B cell (primary cell): ENCODE data around the gene CENPVL3. TPM values are rescaled to one million over a fixed set of nuclear protein-coding genes. Genes with fewer than 3 reads are reported as not detected.

Experiments
- ATAC-seq: fragments of 200-7000 bp; cut with Tn5 transposase; one replicate; pipeline ENCODE4 v1.10.0; 2021; ENCODE audit warnings: low read depth, mild to moderate bottlenecking, moderate number of reproducible peaks, moderate library complexity
- CTCF ChIA-PET: fragments of 350-600 bp; sonication (Branson Sonifier 250); formaldehyde crosslinking; loops from one replicate; lab custom pipeline; 2021; ENCODE audit warnings: antibody characterized with exemption, inconsistent platforms; lab: Charles Lee
- POLR2A ChIA-PET: fragments of 350-600 bp; sonication (Branson Sonifier 250); formaldehyde crosslinking; loops from one replicate; lab custom pipeline; 2021; ENCODE audit warnings: antibody characterized with exemption; lab: Charles Lee
- DNase-seq: peaks from one replicate; pipeline ENCODE4 v3.0.0; 2013
- H2AFZ ChIP-seq: 2 replicates; pipeline ENCODE4 v1.6.1; 2012; ENCODE audit warnings: mild to moderate bottlenecking, low read depth, low read length; ENCODE audit not compliant: insufficient read depth, poor library complexity, severe bottlenecking
- H3K27ac ChIP-seq, 2 donors: 1 replicate in 1 of 2; 2 replicates in 1 of 2; pipeline ENCODE4 v1.5.1; 2012 to 2013; ENCODE audit warnings: low read length in 2 of 2, mild to moderate bottlenecking in 2 of 2, moderate library complexity in 1 of 2
- H3K27me3 ChIP-seq, 4 experiments: fragments of 200-600 bp in 1 of 4; sonication (generic) in 1 of 4; replicated peaks in 1 of 4; 1 replicate in 2 of 4; 2 replicates in 2 of 4; pipeline versions ENCODE4 v1.6.1 to v1.7.0; 2013 to 2016; ENCODE audit warnings: low read length in 3 of 4, mild to moderate bottlenecking in 2 of 4, mixed read lengths in 1 of 4, moderate library complexity in 1 of 4; ENCODE audit not compliant: insufficient read depth in 4 of 4, control insufficient read depth in 3 of 4; ENCODE audit errors: control extremely low read depth in 1 of 4
- H3K36me3 ChIP-seq, 2 experiments: replicated peaks in 1 of 2; 1 replicate in 1 of 2; 2 replicates in 1 of 2; pipeline versions ENCODE4 v1.6.1 to v1.7.1; 2013; ENCODE audit warnings: low read length in 1 of 2; ENCODE audit not compliant: insufficient read depth in 2 of 2, control insufficient read depth in 1 of 2; ENCODE audit errors: control extremely low read depth in 1 of 2, extremely low read depth in 1 of 2
- H3K4me1 ChIP-seq, 2 donors: fragments of 200-600 bp in 1 of 2; sonication (generic) in 1 of 2; 1 replicate in 1 of 2; 2 replicates in 1 of 2; pipeline versions ENCODE4 v1.5.1 to v1.6.1; 2013 to 2017; ENCODE audit warnings: low read length in 2 of 2; ENCODE audit not compliant: control insufficient read depth in 2 of 2, insufficient read depth in 2 of 2
- H3K4me2 ChIP-seq: replicated peaks from 2 replicates; pipeline ENCODE3; 2012; ENCODE audit warnings: mild to moderate bottlenecking, low read depth, low read length; ENCODE audit not compliant: poor library complexity, severe bottlenecking
- H3K4me3 ChIP-seq, 5 experiments: fragments of 200-600 bp in 1 of 5; sonication (generic) in 1 of 5; 1 replicate in 3 of 5; 2 replicates in 2 of 5; pipeline versions ENCODE4 v1.5.1 to v1.7.0; 2011 to 2016; ENCODE audit warnings: low read length in 4 of 5, mild to moderate bottlenecking in 4 of 5, low read depth in 2 of 5, control low read depth in 1 of 5, moderate library complexity in 1 of 5; ENCODE audit not compliant: insufficient read depth in 1 of 5; ENCODE audit errors: control extremely low read depth in 1 of 5, extremely low read depth in 1 of 5
- H3K79me2 ChIP-seq: fragments of 200-600 bp; sonication (generic); one replicate; pipeline ENCODE4 v1.6.0; 2016; ENCODE audit warnings: low read length; ENCODE audit not compliant: control insufficient read depth, insufficient read depth
- H3K9ac ChIP-seq: fragments of 200-600 bp; sonication (generic); 2 replicates; pipeline ENCODE4 v1.6.1; 2017; ENCODE audit warnings: mild to moderate bottlenecking, low read length, moderate library complexity
- H3K9me3 ChIP-seq, 3 donors: one replicate each; pipeline versions ENCODE4 v1.6.1 to v1.7.1; 2013; ENCODE audit warnings: low read length in 2 of 3; ENCODE audit not compliant: control insufficient read depth in 2 of 3, insufficient read depth in 1 of 3; ENCODE audit errors: control extremely low read depth in 1 of 3
- H4K20me1 ChIP-seq: 2 replicates; pipeline ENCODE4 v1.6.0; 2012; ENCODE audit warnings: mild to moderate bottlenecking, low read length; ENCODE audit not compliant: insufficient read depth, control insufficient read depth, poor library complexity, severe bottlenecking
- H3K27ac Mint-ChIP-seq: one replicate; pipeline ENCODE4 v1.8.0; 2021; ENCODE audit warnings: mixed read lengths
- H3K27me3 Mint-ChIP-seq: one replicate; pipeline ENCODE4 v1.8.0; 2021; ENCODE audit warnings: mixed read lengths
- H3K4me1 Mint-ChIP-seq: one replicate; pipeline ENCODE4 v1.8.0; 2021; ENCODE audit warnings: mixed read lengths
- H3K4me3 Mint-ChIP-seq: one replicate; pipeline ENCODE4 v1.8.0; 2021; ENCODE audit warnings: mixed read lengths
- H3K9me3 Mint-ChIP-seq: one replicate; pipeline ENCODE4 v1.8.0; 2022; ENCODE audit warnings: mixed read lengths; ENCODE audit not compliant: insufficient read depth
- CTCF ChIP-seq: fragments of 200-600 bp; IDR thresholded peaks from one replicate; pipeline ENCODE4 v1.8.0; 2022; ENCODE audit warnings: antibody characterized with exemption, mild to moderate bottlenecking
- EZH2 ChIP-seq: IDR thresholded peaks from 2 replicates; pipeline ENCODE4 v1.6.1; 2012; ENCODE audit warnings: borderline replicate concordance, low read depth, mild to moderate bottlenecking, moderate library complexity, low read length; ENCODE audit not compliant: insufficient read depth, poor library complexity, severe bottlenecking
- WGBS: methylation state at CpG from one replicate; pipeline ENCODE4 v1.1.5; 2013; ENCODE audit warnings: missing lambda C conversion rate; ENCODE audit not compliant: insufficient coverage; 5-methylcytosine and 5-hydroxymethylcytosine counted together
- intact Hi-C: fragments of 100-400 bp; cut with micrococcal nuclease; formaldehyde crosslinking; loops from one replicate; pipeline ENCODE4 v1.10.0; 2022
- polyA plus RNA-seq: library from polyadenylated mRNA; depleted of rRNA; stranded (reverse); fragments of >200 nt; gene quantifications from 2 replicates; pipeline ENCODE4 v1.2.3, GENCODE V29; 2012
- total RNA-seq, 2 donors: library from RNA; stranded (reverse); fragments of 120-200 nt in 1 of 2; gene quantifications; 1 replicate in 1 of 2; 2 replicates in 1 of 2; pipeline versions ENCODE4 v1.2.3 to v1.2.4, GENCODE V29; 2013 to 2022

CENPVL3 gene
- total and polyA plus RNA-seq, 2 donors (not counting 1 experiment from before 2014, with no cell fraction given) = not detected

- Histone ChIP-seq H3K9me3 (no peaks in the 10 kb centered on the region), H3K79me2 (no peaks in the 10 kb centered on the region), H3K27ac (no peak overlapping the region), H3K4me2 (no peak overlapping the region), H3K4me1 (no peaks in the 10 kb centered on the region), H3K4me3 (no peak overlapping the region), H3K27me3 (no peaks in the 10 kb centered on the region), H2AFZ (no peak overlapping the region), H4K20me1 (no peaks in the 10 kb centered on the region), H3K36me3 (no peaks in the 10 kb centered on the region), H3K9ac (no peak overlapping the region)
- Mint-ChIP-seq H3K27ac (no peak overlapping the region), H3K4me1 (no peaks in the 10 kb centered on the region), H3K27me3 (peaks cover 7% of the 10 kb centered on the region), H3K4me3 (no peak overlapping the region), H3K9me3 (no peaks in the 10 kb centered on the region)
- no CpG with 5 or more reads among the region's 3 CpGs for WGBS
- intact Hi-C loops = no loop called here
- CTCF ChIA-PET = no interaction called here
- TF ChIP-seq CTCF = no peak
- no peak for TF ChIP-seq EZH2
- POLR2A ChIA-PET = no interaction called here
- DNase-seq (no peak), ATAC-seq (no peak)
Measured at GRCh38 chrX:51569561-51569960, 49.2 kb downstream of the CENPVL3 start.

GRCh38 chrX:51568586-51568985 is 50.1 kb downstream of the CENPVL3 start:
- no peak for TF ChIP-seq CTCF
- no peak for TF ChIP-seq EZH2
- ChIA-PET CTCF (no interaction called here), POLR2A (no interaction called here)
- Mint-ChIP-seq H3K4me3 (no peak overlapping the region), H3K4me1 (no peaks in the 10 kb centered on the region), H3K9me3 (no peaks in the 10 kb centered on the region), H3K27ac (no peak overlapping the region), H3K27me3 (peaks cover 7% of the 10 kb centered on the region)
- Histone ChIP-seq H3K27ac (no peak overlapping the region), H3K4me3 (no peak overlapping the region), H3K9ac (no peak overlapping the region), H3K9me3 (no peaks in the 10 kb centered on the region), H3K4me2 (no peak overlapping the region), H3K4me1 (no peaks in the 10 kb centered on the region), H4K20me1 (no peaks in the 10 kb centered on the region), H2AFZ (no peak overlapping the region), H3K79me2 (no peaks in the 10 kb centered on the region), H3K36me3 (no peaks in the 10 kb centered on the region), H3K27me3 (no peaks in the 10 kb centered on the region)
- WGBS = no CpG with 5 or more reads among the region's 3 CpGs
- intact Hi-C loops = no loop called here
- DNase-seq = no peak
- ATAC-seq = no peak

Other genes starting within 250 kb of the CENPVL3 start
- gene NUDT11, start 122.3 kb downstream of the CENPVL3 start, total RNA-seq = 0.24 TPM in 1 of 2 replicates, not detected in the other
- 0.10 and 0.27 TPM in 2 replicates for gene NUDT11, start 122.3 kb downstream of the CENPVL3 start, polyA plus RNA-seq
- not detected in 2 replicates for gene CENPVL2, start 63.9 kb upstream of the CENPVL3 start, total RNA-seq
- 0.07 TPM in 1 of 2 replicates, not detected in the other for gene CENPVL2, start 63.9 kb upstream of the CENPVL3 start, polyA plus RNA-seq
- not detected in 2 replicates for gene CENPVL1, start 91.6 kb upstream of the CENPVL3 start, total RNA-seq
- 0.07 TPM in 1 of 2 replicates, not detected in the other for gene CENPVL1, start 91.6 kb upstream of the CENPVL3 start, polyA plus RNA-seq
- gene GSPT2, start 124.5 kb upstream of the CENPVL3 start, total RNA-seq = 13.5 and 14.5 TPM in 2 replicates
- gene GSPT2, start 124.5 kb upstream of the CENPVL3 start, polyA plus RNA-seq = 1.6 and 3.0 TPM in 2 replicates